Measurements from ENCODE around the gene PAFAH2.

PAFAH2 gene

DNA sequence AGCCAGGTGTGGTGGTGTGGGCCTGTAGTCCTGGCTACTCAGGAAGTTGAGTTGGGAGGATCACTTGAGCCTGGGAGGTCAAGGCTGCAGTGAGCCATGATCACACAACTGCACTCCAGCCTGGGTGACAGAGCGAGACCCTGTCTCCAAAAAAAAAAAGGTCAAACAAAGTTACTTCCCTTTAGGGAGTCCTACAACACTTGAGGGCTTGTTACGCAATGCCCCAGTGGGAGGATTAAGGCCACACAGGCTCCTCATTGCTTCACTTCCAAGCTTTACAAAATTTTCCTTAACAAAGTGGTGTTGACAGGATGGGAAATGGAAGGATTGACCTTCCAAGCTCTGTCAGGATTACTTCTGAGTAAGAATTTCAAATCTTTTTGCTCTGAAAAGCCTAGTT, 17.5 kb upstream of the PAFAH2 start (continued):
- TF ChIP-seq, protein P1, sequence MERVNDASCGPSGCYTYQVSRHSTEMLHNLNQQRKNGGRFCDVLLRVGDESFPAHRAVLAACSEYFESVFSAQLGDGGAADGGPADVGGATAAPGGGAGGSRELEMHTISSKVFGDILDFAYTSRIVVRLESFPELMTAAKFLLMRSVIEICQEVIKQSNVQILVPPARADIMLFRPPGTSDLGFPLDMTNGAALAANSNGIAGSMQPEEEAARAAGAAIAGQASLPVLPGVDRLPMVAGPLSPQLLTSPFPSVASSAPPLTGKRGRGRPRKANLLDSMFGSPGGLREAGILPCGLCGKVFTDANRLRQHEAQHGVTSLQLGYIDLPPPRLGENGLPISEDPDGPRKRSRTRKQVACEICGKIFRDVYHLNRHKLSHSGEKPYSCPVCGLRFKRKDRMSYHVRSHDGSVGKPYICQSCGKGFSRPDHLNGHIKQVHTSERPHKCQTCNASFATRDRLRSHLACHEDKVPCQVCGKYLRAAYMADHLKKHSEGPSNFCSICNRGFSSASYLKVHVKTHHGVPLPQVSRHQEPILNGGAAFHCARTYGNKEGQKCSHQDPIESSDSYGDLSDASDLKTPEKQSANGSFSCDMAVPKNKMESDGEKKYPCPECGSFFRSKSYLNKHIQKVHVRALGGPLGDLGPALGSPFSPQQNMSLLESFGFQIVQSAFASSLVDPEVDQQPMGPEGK (CRISPR knock-in tag; IDR thresholded peaks at IDR 0.05; ENCODE audit: borderline replicate concordance) = no peak
- no peak for TF ChIP-seq TOX (CRISPR knock-in tag; IDR thresholded peaks at IDR 0.05; ENCODE audit: borderline replicate concordance)
- no peak for TF ChIP-seq ESRRG (CRISPR knock-in tag; IDR thresholded peaks at IDR 0.05)
- TF ChIP-seq ARNTL (CRISPR knock-in tag; IDR thresholded peaks at IDR 0.05; ENCODE audit: borderline replicate concordance, low read depth) = no peak

DNA sequence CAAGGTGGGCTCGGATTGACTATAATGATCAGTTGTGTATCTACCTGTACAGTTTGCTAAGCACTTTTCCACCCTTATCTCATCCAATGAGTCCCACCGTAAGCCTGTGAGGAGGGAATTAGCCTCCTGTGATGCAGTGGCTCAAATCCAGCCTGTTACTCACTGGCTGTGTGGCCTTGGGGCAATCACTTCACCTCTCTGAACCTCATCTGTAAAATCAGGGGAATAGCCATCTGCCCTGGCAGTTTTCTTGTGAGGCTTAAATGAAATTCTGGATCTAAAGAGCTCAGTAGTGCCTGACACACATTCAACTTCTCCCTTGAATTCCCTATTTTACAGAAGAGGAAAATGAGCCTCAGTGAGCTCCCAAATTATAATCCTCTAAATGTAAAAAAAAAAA, 16.3 kb upstream of the PAFAH2 start:
- no peak for ATAC-seq
- TF ChIP-seq OSR1 (CRISPR knock-in tag; IDR thresholded peaks at IDR 0.05) (no peak), GLIS3 (CRISPR knock-in tag; IDR thresholded peaks at IDR 0.05) (no peak), ESRRG (CRISPR knock-in tag; IDR thresholded peaks at IDR 0.05) (no peak), ZNF70 (CRISPR knock-in tag; IDR thresholded peaks at IDR 0.05) (no peak), TOX (CRISPR knock-in tag; IDR thresholded peaks at IDR 0.05; ENCODE audit: borderline replicate concordance) (no peak), ZNF8 (CRISPR knock-in tag; IDR thresholded peaks at IDR 0.05) (no peak), ZC3H10 (CRISPR knock-in tag; IDR thresholded peaks at IDR 0.05) (no peak)
- TF ChIP-seq, protein P2, sequence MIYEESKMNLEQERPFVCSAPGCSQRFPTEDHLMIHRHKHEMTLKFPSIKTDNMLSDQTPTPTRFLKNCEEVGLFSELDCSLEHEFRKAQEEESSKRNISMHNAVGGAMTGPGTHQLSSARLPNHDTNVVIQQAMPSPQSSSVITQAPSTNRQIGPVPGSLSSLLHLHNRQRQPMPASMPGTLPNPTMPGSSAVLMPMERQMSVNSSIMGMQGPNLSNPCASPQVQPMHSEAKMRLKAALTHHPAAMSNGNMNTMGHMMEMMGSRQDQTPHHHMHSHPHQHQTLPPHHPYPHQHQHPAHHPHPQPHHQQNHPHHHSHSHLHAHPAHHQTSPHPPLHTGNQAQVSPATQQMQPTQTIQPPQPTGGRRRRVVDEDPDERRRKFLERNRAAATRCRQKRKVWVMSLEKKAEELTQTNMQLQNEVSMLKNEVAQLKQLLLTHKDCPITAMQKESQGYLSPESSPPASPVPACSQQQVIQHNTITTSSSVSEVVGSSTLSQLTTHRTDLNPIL (CRISPR knock-in tag; IDR thresholded peaks at IDR 0.05; ENCODE audit: low read depth) = no peak
- TF ChIP-seq, protein P3, sequence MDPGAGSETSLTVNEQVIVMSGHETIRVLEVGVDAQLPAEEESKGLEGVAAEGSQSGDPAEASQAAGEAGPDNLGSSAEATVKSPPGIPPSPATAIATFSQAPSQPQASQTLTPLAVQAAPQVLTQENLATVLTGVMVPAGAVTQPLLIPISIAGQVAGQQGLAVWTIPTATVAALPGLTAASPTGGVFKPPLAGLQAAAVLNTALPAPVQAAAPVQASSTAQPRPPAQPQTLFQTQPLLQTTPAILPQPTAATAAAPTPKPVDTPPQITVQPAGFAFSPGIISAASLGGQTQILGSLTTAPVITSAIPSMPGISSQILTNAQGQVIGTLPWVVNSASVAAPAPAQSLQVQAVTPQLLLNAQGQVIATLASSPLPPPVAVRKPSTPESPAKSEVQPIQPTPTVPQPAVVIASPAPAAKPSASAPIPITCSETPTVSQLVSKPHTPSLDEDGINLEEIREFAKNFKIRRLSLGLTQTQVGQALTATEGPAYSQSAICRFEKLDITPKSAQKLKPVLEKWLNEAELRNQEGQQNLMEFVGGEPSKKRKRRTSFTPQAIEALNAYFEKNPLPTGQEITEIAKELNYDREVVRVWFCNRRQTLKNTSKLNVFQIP (CRISPR knock-in tag; IDR thresholded peaks at IDR 0.05; ENCODE audit: borderline replicate concordance, low read depth) = no peak

DNA sequence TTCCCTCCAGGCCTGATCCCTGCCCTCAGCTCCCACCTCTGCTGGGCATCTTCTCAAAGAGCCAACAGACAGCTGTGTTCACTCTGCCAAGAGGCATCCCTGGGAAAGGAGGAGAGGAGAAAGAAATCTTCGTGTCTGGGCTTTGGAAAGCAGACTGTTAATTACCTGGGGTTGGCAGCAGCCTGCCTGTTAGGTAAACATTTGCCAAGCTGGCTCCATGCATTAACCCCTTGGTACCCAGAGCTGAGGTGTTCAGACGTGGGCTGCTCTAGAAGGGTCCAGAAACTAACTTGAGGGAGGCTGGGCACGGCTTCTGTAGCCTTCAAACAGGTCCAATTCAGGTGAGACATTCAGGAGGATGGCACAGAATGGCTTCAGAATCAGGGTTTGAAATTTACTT, 15.0 kb upstream of the PAFAH2 start:
- no peak for TF ChIP-seq CSDC2 (CRISPR knock-in tag; IDR thresholded peaks at IDR 0.05)
- TF ChIP-seq ZNF565 (CRISPR knock-in tag; conservative IDR thresholded peaks at IDR 0.05; ENCODE audit: low read depth) = no peak
- no peak for TF ChIP-seq PPARA (CRISPR knock-in tag; IDR thresholded peaks at IDR 0.05; ENCODE audit: borderline replicate concordance)
- TF ChIP-seq ESRRG (CRISPR knock-in tag; IDR thresholded peaks at IDR 0.05) = no peak
- no peak for TF ChIP-seq ZFP3 (CRISPR knock-in tag; IDR thresholded peaks at IDR 0.05)
- no peak for TF ChIP-seq ISL1 (CRISPR knock-in tag; IDR thresholded peaks at IDR 0.05)
- TF ChIP-seq SNAI2 (CRISPR knock-in tag; IDR thresholded peaks at IDR 0.05) = no peak
- TF ChIP-seq OSR1 (CRISPR knock-in tag; IDR thresholded peaks at IDR 0.05) = no peak
- TF ChIP-seq, protein P4, sequence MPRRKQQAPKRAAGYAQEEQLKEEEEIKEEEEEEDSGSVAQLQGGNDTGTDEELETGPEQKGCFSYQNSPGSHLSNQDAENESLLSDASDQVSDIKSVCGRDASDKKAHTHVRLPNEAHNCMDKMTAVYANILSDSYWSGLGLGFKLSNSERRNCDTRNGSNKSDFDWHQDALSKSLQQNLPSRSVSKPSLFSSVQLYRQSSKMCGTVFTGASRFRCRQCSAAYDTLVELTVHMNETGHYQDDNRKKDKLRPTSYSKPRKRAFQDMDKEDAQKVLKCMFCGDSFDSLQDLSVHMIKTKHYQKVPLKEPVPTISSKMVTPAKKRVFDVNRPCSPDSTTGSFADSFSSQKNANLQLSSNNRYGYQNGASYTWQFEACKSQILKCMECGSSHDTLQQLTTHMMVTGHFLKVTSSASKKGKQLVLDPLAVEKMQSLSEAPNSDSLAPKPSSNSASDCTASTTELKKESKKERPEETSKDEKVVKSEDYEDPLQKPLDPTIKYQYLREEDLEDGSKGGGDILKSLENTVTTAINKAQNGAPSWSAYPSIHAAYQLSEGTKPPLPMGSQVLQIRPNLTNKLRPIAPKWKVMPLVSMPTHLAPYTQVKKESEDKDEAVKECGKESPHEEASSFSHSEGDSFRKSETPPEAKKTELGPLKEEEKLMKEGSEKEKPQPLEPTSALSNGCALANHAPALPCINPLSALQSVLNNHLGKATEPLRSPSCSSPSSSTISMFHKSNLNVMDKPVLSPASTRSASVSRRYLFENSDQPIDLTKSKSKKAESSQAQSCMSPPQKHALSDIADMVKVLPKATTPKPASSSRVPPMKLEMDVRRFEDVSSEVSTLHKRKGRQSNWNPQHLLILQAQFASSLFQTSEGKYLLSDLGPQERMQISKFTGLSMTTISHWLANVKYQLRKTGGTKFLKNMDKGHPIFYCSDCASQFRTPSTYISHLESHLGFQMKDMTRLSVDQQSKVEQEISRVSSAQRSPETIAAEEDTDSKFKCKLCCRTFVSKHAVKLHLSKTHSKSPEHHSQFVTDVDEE (CRISPR knock-in tag; IDR thresholded peaks at IDR 0.05) = no peak
- no peak for ATAC-seq

DNA sequence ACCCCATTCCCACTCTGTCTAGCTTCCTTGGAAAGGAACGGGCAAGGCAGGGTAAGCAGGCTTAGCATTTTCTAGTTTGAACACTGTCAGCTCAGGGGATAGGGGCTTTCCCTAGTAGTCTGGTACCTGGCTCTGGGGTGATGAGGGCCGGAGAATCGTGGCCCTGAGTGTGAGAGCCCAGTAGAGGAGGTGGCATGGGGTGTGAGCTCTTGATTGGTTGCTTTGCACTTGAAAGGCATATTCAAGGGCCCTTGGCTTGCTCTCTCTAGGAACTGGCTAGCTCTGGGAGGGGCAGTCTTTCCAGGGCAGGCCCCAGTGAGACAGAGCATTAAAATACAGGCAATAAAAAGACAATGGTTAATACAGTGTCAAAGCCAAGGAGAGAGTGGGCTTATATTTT, 13.0 kb upstream of the PAFAH2 start:
- ATAC-seq = no peak
- no peak for TF ChIP-seq PPARA (CRISPR knock-in tag; IDR thresholded peaks at IDR 0.05; ENCODE audit: borderline replicate concordance)
- TF ChIP-seq ZNF565 (CRISPR knock-in tag; conservative IDR thresholded peaks at IDR 0.05; ENCODE audit: low read depth) = no peak

DNA sequence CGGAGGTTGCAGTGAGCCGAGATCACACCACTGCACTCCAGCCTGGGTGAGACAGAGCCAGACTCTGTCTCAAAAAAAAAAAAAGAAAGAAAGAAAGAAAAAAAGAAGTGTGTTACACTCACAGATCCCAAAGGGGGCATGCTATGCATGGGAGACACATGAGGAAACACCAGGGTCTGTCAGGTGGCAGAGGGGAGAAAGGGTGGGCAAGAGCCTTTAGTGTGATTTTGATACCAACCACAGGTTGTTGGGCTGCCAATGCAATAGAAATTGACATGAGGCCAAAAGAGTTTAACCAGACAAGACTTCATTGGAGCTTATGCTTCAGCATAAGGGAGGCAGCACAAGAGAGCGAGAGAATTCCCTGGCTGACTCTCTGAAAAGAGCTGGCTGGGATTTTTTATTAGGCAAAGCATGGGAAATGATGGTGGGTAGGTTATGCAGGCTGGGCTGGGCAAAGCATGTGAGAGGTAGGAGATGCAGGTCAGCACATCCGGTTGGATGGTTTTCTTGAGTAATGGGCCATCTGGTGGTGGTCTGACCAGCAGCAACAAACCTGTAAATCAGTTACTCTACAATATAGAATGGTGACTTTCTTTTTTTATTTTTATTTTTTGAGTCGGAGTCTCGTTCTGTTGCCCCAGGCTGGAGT, 12.1 kb upstream of the PAFAH2 start:
- peak; percentile 68 for ATAC-seq
- TF ChIP-seq ZFP3 (CRISPR knock-in tag; IDR thresholded peaks at IDR 0.05) = no peak
- no peak for TF ChIP-seq ARNTL (CRISPR knock-in tag; IDR thresholded peaks at IDR 0.05; ENCODE audit: borderline replicate concordance, low read depth)
- TF ChIP-seq ESRRG (CRISPR knock-in tag; IDR thresholded peaks at IDR 0.05) = no peak
- no peak for TF ChIP-seq BACH2 (CRISPR knock-in tag; IDR thresholded peaks at IDR 0.05; ENCODE audit: borderline replicate concordance)
- no peak for TF ChIP-seq TCF4 (CRISPR knock-in tag; IDR thresholded peaks at IDR 0.05; ENCODE audit: borderline replicate concordance)
- TF ChIP-seq SNAI2 (CRISPR knock-in tag; IDR thresholded peaks at IDR 0.05) = no peak
- TF ChIP-seq ZNF8 (CRISPR knock-in tag; IDR thresholded peaks at IDR 0.05) = no peak
- TF ChIP-seq ISL1 (CRISPR knock-in tag; IDR thresholded peaks at IDR 0.05) = no peak
- TF ChIP-seq, protein P2 (CRISPR knock-in tag; IDR thresholded peaks at IDR 0.05; ENCODE audit: low read depth) = no peak
- no peak for TF ChIP-seq GLIS3 (CRISPR knock-in tag; IDR thresholded peaks at IDR 0.05)
- no peak for TF ChIP-seq OSR1 (CRISPR knock-in tag; IDR thresholded peaks at IDR 0.05)
- TF ChIP-seq, protein P3 (CRISPR knock-in tag; IDR thresholded peaks at IDR 0.05; ENCODE audit: borderline replicate concordance, low read depth) = no peak
- TF ChIP-seq TOX (CRISPR knock-in tag; IDR thresholded peaks at IDR 0.05; ENCODE audit: borderline replicate concordance) = no peak
- TF ChIP-seq ZNF70 (CRISPR knock-in tag; IDR thresholded peaks at IDR 0.05) = no peak
- TF ChIP-seq CSDC2 (CRISPR knock-in tag; IDR thresholded peaks at IDR 0.05) = no peak
